Activated naive CD4-positive, alpha-beta T cell (primary cell): ENCODE data around the gene TBXAS1.
"Not testable (repeated sequence)": the region's sequence is repeated elsewhere in the genome, so short reads cannot be mapped to it uniquely, and the experiment has no call there.

Source experiments
- DNase-seq, 4 experiments: peaks; one replicate each; lab custom pipeline; 2025; lab: John Stamatoyannopoulos, UW

TBXAS1 gene

GRCh38 chr7:139889186-139889871, 60.3 kb downstream of the TBXAS1 start:
- no peak for DNase-seq

- no peak for DNase-seq
Observed at GRCh38 chr7:139893461-139893860, 64.4 kb downstream of the TBXAS1 start.

GRCh38 chr7:139893999-139894398, 64.9 kb downstream of the TBXAS1 start:
- DNase-seq, result no peak

GRCh38 chr7:139895141-139895829, 66.2 kb downstream of the TBXAS1 start:
- no peak for DNase-seq

- DNase-seq, result no peak
Observed at GRCh38 chr7:139896288-139896687, 67.2 kb downstream of the TBXAS1 start.

- DNase-seq, result no peak
Observed at GRCh38 chr7:139896831-139897230, 67.8 kb downstream of the TBXAS1 start.

GRCh38 chr7:139897422-139898090, 68.5 kb downstream of the TBXAS1 start:
- DNase-seq, result no peak

GRCh38 chr7:139898483-139898882, 69.4 kb downstream of the TBXAS1 start:
- no peak for DNase-seq

GRCh38 chr7:139899328-139899955, 70.4 kb downstream of the TBXAS1 start:
- no peak for DNase-seq

- no peak for DNase-seq
Observed at GRCh38 chr7:139900326-139900725, 71.3 kb downstream of the TBXAS1 start.

- DNase-seq, result no peak
Observed at GRCh38 chr7:139901056-139901795, 72.2 kb downstream of the TBXAS1 start.

- DNase-seq, result no peak
Observed at GRCh38 chr7:139901901-139902300, 72.8 kb downstream of the TBXAS1 start.

- no peak for DNase-seq
Observed at GRCh38 chr7:139902436-139903102, 73.5 kb downstream of the TBXAS1 start.

GRCh38 chr7:139903103-139903477, 74.0 kb downstream of the TBXAS1 start:
- not testable (repeated sequence) for DNase-seq

- no peak for DNase-seq
Observed at GRCh38 chr7:139906879-139907278, 77.8 kb downstream of the TBXAS1 start.

- no peak for DNase-seq
Observed at GRCh38 chr7:139908792-139909191, 79.7 kb downstream of the TBXAS1 start.

- DNase-seq, result no peak
Observed at GRCh38 chr7:139909379-139910050, 80.5 kb downstream of the TBXAS1 start.

- DNase-seq, result no peak
Observed at GRCh38 chr7:139913021-139913844, 84.2 kb downstream of the TBXAS1 start.

GRCh38 chr7:139913845-139914135, 84.7 kb downstream of the TBXAS1 start:
- DNase-seq, result no peak
